Astrocyte of the spinal cord (primary cell): ENCODE measurements around the gene DENND1A.

Source experiments
- DNase-seq: peaks from one replicate; pipeline ENCODE4 v3.0.0; 2011; ENCODE audit warnings: low read depth, low spot score
- H3K4me3 ChIP-seq: 2 replicates; pipeline ENCODE4 v1.5.1; 2011; ENCODE audit warnings: low read depth, mild to moderate bottlenecking, low read length, moderate library complexity
- CTCF ChIP-seq: IDR thresholded peaks from 2 replicates; pipeline ENCODE4 v1.5.1; 2012; ENCODE audit warnings: low read depth, mild to moderate bottlenecking, low read length, inconsistent platforms
- in situ Hi-C: cut with HindIII; loops from 2 replicates; pipeline ENCODE4 v1.10.0; 2017; ENCODE audit warnings: low sequenced_read_pairs

Gene DENND1A

GRCh38 chr9:123518338-123518737 lies 411.6 kb downstream of the DENND1A start:
- TF ChIP-seq CTCF = no peak
- in situ Hi-C loops = no loop called here
- DNase-seq = no peak
- H3K4me3 ChIP-seq = no peak overlapping the region

- DNase-seq = no peak
- in situ Hi-C loops = no loop called here
- H3K4me3 ChIP-seq = no peak overlapping the region
- no peak for TF ChIP-seq CTCF
These were observed 412.4 kb downstream of the DENND1A start for GRCh38 chr9:123517512-123517911.

DNA sequence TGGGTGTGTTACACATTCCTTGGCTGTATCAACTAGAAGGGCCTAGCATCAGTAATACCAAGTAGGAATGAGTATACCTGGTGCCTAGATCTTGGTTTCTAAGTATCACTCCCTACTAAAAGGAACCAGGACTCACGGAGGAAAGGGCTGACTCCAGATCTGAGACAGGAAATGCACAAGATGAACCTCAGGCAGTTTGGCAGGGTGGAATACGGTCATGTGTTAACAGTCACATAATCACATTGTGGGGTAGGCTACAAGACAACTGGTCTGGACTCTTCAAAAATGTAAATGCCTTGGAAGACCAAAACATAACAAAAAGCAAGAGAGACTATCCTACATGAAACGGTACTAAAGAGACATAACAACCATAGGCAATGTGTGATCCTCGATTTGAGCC lies 415.2 kb downstream of the DENND1A start:
- no peak for DNase-seq
- TF ChIP-seq CTCF = no peak
- in situ Hi-C loops = no loop called here
- no peak overlapping the region for H3K4me3 ChIP-seq

DNA sequence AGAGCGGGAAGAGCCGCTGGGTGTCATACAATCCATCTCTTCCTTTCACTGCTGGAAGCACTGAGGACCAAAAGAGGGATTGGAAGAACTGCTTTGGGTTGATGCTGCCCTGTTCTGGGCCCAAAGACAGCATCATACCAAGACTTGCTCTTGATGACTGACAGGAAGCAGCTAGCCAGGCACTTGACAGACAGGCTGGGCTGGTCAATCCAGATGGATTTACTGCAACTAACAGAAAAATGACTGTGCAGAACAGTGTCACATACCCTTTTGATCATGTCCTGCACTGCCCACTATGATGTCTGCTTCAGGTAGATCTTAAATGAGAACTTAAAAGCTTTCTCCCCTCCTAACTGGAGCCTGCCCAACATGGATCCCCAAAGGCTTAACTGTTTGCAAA lies 416.4 kb downstream of the DENND1A start:
- in situ Hi-C loops = no loop called here
- DNase-seq = no peak
- no peak for TF ChIP-seq CTCF
- no peak overlapping the region for H3K4me3 ChIP-seq

GRCh38 chr9:123511326-123512277 lies 418.3 kb downstream of the DENND1A start:
- in situ Hi-C loops = no loop called here

DNA sequence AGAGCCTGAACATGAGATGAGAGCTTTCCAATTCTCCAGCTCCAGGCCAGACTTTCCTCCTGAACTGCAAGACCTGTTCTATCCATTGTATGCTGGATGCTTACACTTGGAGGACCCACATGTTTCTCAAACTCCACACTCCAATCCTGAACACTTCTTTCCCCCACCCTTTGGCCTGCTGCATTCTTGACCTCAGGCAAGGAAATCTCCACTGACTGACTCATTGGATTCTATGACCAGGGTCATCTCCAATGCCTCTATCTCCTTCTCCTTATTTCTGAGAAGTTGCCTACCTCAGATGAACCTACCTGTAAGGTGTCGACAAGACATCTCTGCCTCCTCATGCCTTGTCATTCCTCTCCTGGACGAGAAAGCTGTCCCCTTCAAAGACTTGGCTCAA lies 420.3 kb downstream of the DENND1A start:
- in situ Hi-C loops = no loop called here
- no peak for DNase-seq

More at GRCh38 chr9:123511326-123512277, 418.3 kb downstream of the DENND1A start:
- TF ChIP-seq CTCF = no peak
- DNase-seq = no peak
- H3K4me3 ChIP-seq = no peak overlapping the region

More for the DNA sequence above, 420.3 kb downstream of the DENND1A start:
- no peak overlapping the region for H3K4me3 ChIP-seq
- no peak for TF ChIP-seq CTCF
